ENCODE data around the gene ZCCHC13.
"Not testable (repeated sequence)": the region's sequence is repeated elsewhere in the genome, so short reads cannot be mapped to it uniquely, and the experiment has no call there.

ZCCHC13 gene

DNA sequence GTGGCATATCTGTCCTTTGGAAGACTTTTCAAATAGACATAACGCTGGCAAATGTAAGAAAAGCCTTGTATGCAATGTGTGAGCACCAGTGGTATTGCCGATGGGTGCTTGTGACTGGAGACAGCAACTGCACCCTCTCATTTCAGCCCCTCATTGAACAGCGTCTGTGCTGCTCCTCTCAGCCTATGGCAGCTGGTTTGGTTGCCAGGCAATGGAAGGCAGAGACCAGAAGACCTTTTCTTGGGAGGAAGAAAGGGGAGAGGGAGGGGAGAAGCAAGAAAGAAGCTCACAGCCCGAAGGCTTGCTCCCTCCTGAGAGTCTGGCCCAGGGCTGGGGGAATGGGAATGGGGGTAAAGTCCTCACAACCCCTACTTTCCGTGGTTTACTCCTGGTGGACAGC, 20.2 kb downstream of the ZCCHC13 start:
- DNase-seq: no peak

DNA sequence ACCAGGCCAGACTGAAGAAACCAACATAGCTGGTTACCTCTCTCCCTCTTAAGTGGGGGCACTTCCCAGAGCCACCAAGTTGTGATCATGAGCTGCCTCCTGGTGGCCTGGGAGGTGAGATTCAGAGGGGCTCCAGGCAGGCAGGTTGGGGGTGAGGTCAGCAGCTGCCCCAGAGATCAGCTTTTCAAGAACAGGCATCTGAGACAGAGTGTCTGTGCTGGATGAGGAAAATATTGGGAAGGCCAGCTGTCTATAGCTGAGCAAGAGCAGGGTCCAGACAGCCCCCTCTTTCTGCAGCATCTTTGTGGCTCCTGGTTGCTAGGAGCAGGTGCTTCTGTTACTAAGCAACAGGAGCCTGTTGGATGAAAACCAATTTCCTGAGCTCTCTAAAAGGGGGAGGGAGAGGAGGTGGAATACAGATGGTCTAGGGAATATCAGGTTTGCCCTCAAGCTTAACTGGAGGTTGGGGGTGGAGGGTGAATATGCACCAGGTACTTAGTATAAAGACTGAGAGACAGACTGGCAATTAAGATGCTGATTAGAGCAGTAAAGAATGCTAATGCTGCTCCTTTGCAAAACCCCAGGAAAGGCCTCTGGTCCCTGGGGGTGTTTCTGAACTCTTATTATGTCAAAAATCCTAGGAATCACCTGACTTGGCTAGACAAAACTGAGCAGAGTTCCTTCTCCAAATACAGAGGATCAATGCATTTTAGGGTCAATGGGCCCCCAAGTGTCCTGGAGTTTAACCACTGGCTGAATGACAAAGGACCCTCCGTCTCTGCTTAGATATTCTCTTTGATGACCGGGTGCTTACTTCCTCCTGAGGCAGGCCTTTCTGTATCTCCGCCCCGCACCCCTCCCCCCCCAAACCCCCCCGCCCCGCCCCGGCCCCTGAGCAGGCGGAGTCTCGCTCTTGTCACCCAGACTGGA, 21.4 kb downstream of the ZCCHC13 start:
- no peak for DNase-seq

DNA sequence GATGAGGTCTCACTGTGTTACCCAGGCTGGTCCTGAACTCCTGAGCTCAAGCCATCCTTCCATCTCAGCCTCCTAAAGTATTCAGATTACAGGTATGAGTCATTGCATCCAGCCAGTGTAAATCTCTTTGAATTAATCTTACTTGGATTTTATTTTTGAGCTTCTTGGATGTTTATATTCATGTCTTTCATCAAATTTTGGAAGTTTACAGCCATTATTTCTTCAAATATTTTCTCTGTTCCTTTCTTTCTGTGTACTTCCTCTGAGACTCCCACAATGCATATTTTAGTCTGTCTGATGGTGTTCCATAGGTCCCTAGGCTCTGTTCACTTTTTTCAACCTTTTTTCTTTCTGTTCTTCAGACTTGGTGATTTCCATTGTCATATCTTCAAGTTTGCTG, 34.9 kb downstream of the ZCCHC13 start:
- no peak for DNase-seq

DNA sequence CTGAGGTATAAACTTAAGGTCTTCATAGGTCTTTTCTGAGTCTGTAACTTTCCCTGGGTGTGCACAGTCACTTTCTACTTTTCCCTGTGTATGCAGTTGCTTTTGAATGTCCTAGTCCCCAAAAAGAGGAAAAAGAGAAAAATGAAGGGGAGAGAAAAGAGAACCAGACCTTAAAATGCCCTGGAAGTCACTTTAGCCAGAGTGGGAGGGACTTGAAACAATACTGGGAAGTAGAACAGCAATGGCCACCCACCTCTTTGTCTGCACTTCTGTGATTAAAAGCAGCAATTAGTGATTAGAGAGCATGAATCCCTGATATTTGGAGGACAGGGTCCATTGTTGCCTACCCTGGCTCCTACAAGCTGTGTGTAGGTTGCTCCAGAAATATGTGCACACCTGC, 36.1 kb downstream of the ZCCHC13 start:
- no peak for DNase-seq

DNA sequence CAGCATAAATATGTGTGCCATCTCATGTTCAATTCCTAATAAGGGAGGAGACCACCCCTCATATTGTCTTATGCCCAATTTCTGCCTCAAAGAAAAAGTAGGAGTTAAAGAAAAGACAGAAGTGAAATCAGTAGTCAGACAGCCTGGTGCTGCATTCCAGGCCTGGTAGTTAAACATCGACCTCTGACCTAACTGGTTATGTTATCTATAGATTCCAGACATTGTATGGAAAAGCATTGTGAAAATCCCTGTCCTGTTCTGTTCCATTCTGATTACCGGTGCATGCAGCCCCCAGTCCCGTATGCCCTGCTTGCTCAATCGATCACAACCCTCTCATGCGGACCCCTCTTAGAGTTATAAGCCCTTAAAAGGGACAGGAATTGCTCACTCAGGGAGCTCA, 38.2 kb downstream of the ZCCHC13 start:
- not testable (repeated sequence) for DNase-seq

DNA sequence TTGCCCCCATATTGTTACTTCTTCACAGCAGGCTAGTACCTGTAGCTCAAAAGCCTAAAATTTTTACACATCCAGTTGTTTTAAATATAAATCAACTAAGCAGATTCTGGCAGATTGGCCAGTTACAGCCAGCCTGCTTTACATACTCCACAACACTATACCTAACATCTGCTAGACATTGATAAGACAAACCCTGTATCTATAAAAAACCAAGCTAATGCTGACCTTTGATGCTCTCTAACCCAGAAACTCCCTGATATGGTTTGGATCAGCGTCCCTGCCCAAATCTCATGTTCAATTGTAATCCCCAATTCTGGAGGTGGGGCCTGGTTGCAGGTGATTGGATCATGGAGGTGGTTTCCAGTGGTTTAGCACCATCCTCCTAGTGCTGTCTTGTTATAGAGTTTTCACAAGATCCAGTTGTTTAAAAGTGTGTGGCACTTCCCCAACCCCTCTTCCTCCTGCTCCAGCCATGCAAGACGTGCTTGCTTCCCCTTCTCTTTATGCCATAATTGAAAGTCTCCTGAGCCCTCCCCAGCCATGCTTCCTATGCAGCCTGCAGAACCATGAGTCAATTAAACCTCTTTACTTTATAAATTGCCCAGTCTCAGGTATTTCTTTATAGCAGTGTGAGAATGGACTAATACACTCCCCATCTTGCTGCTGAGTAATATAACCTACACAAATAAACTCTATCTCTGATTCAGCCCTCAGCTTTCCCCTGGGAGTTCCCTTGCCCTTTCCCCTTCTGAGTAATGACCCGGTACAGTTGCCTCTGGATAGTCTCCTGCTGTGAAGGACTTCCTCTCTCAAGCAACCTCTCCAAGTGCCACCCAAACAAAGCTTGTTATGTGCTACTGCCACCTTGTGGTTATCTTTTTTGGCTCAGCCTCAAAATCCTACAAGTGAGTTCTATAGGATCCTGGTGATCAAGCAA, 39.6 kb downstream of the ZCCHC13 start:
- no peak for DNase-seq

DNA sequence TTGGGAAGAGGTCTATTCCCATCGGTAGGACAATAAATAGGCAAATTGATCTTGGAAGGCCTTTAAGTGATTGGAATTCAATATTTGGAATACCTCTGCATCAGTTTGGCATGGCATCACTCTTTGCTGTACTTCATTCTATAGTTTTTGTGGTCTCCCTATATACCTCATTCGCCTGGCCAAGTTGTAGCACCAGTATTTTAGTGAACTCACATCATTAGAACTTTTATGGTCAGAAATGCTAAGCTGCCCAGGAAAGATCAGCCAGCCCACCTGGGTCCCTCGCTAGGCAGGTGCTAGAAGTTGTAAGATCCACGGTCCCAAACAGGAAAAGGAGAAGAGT, 40.3 kb downstream of the ZCCHC13 start:
- DNase-seq: no peak

DNA sequence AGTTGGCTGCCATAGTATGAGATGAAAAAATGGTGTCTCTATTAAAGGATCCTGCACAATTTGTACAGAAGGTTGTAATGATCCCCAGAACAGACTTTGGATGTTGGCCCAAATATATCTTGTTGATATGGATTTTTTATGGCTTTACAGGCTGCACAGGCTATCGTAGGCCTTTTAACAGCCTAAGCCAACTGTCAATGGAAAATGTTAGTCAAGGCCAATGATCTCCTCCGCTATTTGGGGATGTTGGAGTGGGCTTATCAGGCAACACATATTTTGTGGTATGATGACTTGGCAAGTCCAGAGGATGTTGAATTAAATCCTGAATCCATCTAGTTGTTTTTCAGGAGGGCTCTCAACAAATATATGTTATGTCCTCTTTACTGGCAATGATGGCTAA, 42.1 kb downstream of the ZCCHC13 start:
- DNase-seq: no peak

DNA sequence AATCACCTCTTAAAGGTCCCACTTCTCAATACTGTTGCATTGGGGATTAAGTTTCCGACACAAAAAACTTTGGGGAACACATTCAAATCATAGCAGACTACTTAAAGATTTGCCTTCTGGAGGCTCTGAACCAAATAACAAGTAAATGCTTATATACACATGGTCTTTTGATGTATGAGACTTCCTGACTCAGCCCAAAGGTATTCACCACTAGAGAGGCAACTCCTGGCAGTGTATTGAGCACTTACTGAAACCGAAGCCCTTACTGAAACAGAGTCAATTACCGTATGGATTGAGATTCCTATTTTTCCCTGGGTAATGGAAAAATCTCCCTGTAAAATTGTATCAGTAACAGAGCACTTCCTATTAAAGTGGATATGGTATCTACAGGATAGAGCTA, 45.4 kb downstream of the ZCCHC13 start:
- DNase-seq: no peak

DNA sequence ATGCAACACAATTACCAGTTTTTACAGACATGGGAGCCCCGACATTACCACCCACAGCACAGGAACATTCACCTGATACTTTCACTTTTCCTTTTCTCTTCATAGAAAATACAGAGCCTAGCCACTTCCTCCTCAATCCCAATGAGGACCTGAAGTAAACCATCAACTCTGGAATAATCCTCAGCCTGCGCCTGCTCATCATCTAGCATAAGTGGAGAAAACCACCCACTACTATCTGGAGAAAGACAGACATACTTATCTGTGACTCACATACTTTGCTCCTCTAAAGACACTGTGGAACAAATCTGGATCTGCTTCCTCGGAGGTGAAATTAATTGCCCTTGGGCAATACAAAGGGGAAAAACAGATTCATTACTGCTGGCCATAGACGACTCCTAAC, 47.8 kb downstream of the ZCCHC13 start:
- DNase-seq: no peak

DNA sequence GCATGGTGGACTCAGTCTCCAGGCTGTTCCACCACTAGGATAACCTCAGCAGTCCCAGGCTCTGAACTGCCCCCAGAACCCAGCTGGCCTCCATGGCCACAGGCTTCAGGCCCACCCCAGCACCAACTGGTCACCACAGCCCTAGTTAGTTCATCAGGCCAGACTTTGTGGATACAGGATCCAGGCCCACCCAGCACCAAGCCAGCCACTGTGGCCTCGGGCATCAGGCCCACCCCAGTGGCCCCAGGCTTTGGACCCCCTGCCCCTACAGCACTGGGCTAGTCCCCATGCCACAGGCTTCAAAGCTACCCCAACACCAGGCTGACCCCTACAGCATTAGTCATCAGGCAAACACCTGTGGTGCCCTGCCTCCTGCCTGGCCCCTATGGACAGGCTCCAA, 50.0 kb downstream of the ZCCHC13 start:
- DNase-seq: no peak
